HCT116 (cell line): ENCODE data around the gene SMIM45.

ENCODE experiments used
- ATAC-seq: fragments of 200-7000 bp; cut with Tn5 transposase; 2 replicates; pipeline ENCODE4 v1.9.1; 2020; ENCODE audit warnings: mild to moderate bottlenecking, moderate library complexity
- BruUV-seq: library from RNA; stranded (reverse); fragments of 400-500 nt; replicated peaks from 2 replicates; lab custom pipeline; 2021; lab: Mats Ljungman, UMichigan
- CTCF ChIA-PET: fragments of 300-600 bp; sonication (Branson Sonifier 250); formaldehyde crosslinking; loops from one replicate; lab custom pipeline; 2021; ENCODE audit warnings: antibody characterized with exemption; lab: Charles Lee
- POLR2A ChIA-PET: fragments of 300-600, 350-600 bp; sonication (Branson Sonifier 250); formaldehyde crosslinking; loops from one replicate; lab custom pipeline; 2021; ENCODE audit warnings: antibody characterized with exemption; lab: Charles Lee
- RAD21 ChIA-PET, 2 experiments: fragments of 300-600 bp; sonication (Branson Sonifier 250); formaldehyde crosslinking; loops; one replicate each; lab custom pipeline; 2023; ENCODE audit warnings: low total read pairs in 2 of 2; ENCODE audit not compliant: uncharacterized antibody in 2 of 2, unreplicated experiment in 2 of 2, low non-redundant PET in 1 of 2; lab: Charles Lee
- DNase-seq: peaks from one replicate; pipeline ENCODE4 v3.0.0-alpha.2; 2010; ENCODE audit warnings: low read depth, low spot score
- H2AFZ ChIP-seq: fragments of 200-600 bp; shearing (Covaris generic), sonication (generic); 2 replicates; pipeline ENCODE4 v1.6.1; 2017; ENCODE audit warnings: low read depth, mixed run types, mixed read lengths, antibody characterized with exemption, low read length; ENCODE audit not compliant: poor library complexity, severe bottlenecking
- H3K27ac ChIP-seq: 2 replicates; pipeline ENCODE4 v1.5.1; 2012; ENCODE audit warnings: low read depth, low read length
- H3K27me3 ChIP-seq: fragments of 200-600 bp; sonication (generic); 2 replicates; pipeline ENCODE4 v1.6.1; 2016; ENCODE audit warnings: mixed run types, low read length, mixed read lengths; ENCODE audit not compliant: insufficient read depth
- H3K36me3 ChIP-seq, 2 experiments: fragments of 200-500 bp in 1 of 2; fragments of 200-600 bp in 1 of 2; sonication (Bioruptor generic) in 1 of 2; sonication (generic) in 1 of 2; 2 replicates each; pipeline versions ENCODE4 v1.5.1 to v1.6.1; 2014 to 2016; ENCODE audit warnings: low read length in 2 of 2, inconsistent platforms in 1 of 2, mixed read lengths in 1 of 2, mixed run types in 1 of 2; ENCODE audit not compliant: insufficient read depth in 2 of 2, control insufficient read depth in 1 of 2
- H3K4me1 ChIP-seq, 2 experiments: fragments of 200-600 bp in 1 of 2; sonication (generic) in 1 of 2; 2 replicates each; pipeline versions ENCODE4 v1.5.1 to v1.6.1; 2012 to 2017; ENCODE audit warnings: low read length in 2 of 2, inconsistent platforms in 1 of 2, mild to moderate bottlenecking in 1 of 2, mixed read lengths in 1 of 2, mixed run types in 1 of 2, moderate library complexity in 1 of 2; ENCODE audit not compliant: insufficient read depth in 2 of 2, control insufficient read depth in 1 of 2
- H3K4me2 ChIP-seq: fragments of 200-600 bp; sonication (generic); 2 replicates; pipeline ENCODE4 v1.6.1; 2017; ENCODE audit warnings: mixed run types, low read length, mixed read lengths
- H3K4me3 ChIP-seq, 2 experiments: fragments of 200-600 bp in 1 of 2; sonication (generic) in 1 of 2; replicated peaks in 1 of 2; 2 replicates each; pipeline ENCODE4 v1.5.1; 2011 to 2016; ENCODE audit warnings: low read length in 2 of 2, control low read depth in 1 of 2, low read depth in 1 of 2, mild to moderate bottlenecking in 1 of 2, mixed read lengths in 1 of 2, mixed run types in 1 of 2
- H3K79me2 ChIP-seq: fragments of 200-600 bp; sonication (generic); 2 replicates; pipeline ENCODE4 v1.6.1; 2017; ENCODE audit warnings: mild to moderate bottlenecking, mixed run types, low read length, moderate library complexity, mixed read lengths; ENCODE audit not compliant: insufficient read depth
- H3K9ac ChIP-seq: fragments of 200-600 bp; sonication (generic); 2 replicates; pipeline ENCODE4 v1.6.1; 2016; ENCODE audit warnings: low read length, mixed read lengths
- H3K9me2 ChIP-seq: fragments of 200-600 bp; sonication (generic), shearing (Covaris generic); 2 replicates; pipeline ENCODE4 v1.6.1; 2017; ENCODE audit warnings: mixed run types, mild to moderate bottlenecking, moderate library complexity; ENCODE audit not compliant: insufficient read depth
- H3K9me3 ChIP-seq, 2 experiments: fragments of 200-500 bp in 1 of 2; fragments of 200-600 bp in 1 of 2; sonication (Bioruptor generic) in 1 of 2; sonication (generic) in 1 of 2; 2 replicates each; pipeline ENCODE4 v1.6.1; 2014 to 2017; ENCODE audit warnings: low read length in 2 of 2, mixed read lengths in 2 of 2, inconsistent platforms in 1 of 2, low read depth in 1 of 2, mild to moderate bottlenecking in 1 of 2, mixed run types in 1 of 2, moderate library complexity in 1 of 2; ENCODE audit not compliant: control insufficient read depth in 1 of 2, insufficient read depth in 1 of 2
- H4K20me1 ChIP-seq: fragments of 200-600 bp; sonication (generic), shearing (Covaris generic); 2 replicates; pipeline ENCODE4 v1.6.1; 2017; ENCODE audit warnings: mixed run types, mild to moderate bottlenecking, moderate library complexity; ENCODE audit not compliant: insufficient read depth
- ATF3 ChIP-seq: IDR thresholded peaks from 2 replicates; pipeline ENCODE4 v1.6.1; 2012
- CBX3 ChIP-seq: IDR thresholded peaks from 2 replicates; pipeline ENCODE4 v1.6.1; 2012; ENCODE audit warnings: low read depth
- CEBPB ChIP-seq: IDR thresholded peaks from 2 replicates; pipeline ENCODE4 v1.6.1; 2012; ENCODE audit warnings: low read depth
- CTCF ChIP-seq, 3 experiments: fragments of 200-600 bp in 1 of 3; sonication (generic) in 1 of 3; IDR thresholded peaks in 2 of 3; conservative IDR thresholded peaks in 1 of 3; 2 replicates each; pipeline ENCODE4 v1.5.1; 2012 to 2017; ENCODE audit warnings: low read depth in 2 of 3, low read length in 2 of 3, antibody characterized with exemption in 1 of 3, borderline replicate concordance in 1 of 3, control low read depth in 1 of 3, mild to moderate bottlenecking in 1 of 3, mixed read lengths in 1 of 3, mixed run types in 1 of 3, moderate library complexity in 1 of 3; ENCODE audit not compliant: insufficient read depth in 1 of 3
- EGR1 ChIP-seq: IDR thresholded peaks from 2 replicates; pipeline ENCODE4 v1.6.1; 2012; ENCODE audit warnings: low read depth
- EZH2 ChIP-seq: fragments of 200-600 bp; sonication (generic); IDR thresholded peaks from 2 replicates; pipeline ENCODE4 v1.6.1; 2017; ENCODE audit warnings: antibody characterized with exemption, mixed run types
- EZH2phosphoT487 ChIP-seq: fragments of 200-600 bp; IDR thresholded peaks from 2 replicates; pipeline ENCODE4 v1.6.1; 2018; ENCODE audit warnings: antibody characterized with exemption, borderline replicate concordance
- FOSL1 ChIP-seq: IDR thresholded peaks from 2 replicates; pipeline ENCODE4 v1.6.1; 2012; ENCODE audit warnings: low read depth
- JUND ChIP-seq: IDR thresholded peaks from 2 replicates; pipeline ENCODE4 v1.6.1; 2012
- MAX ChIP-seq: IDR thresholded peaks from 2 replicates; pipeline ENCODE4 v1.6.1; 2012
- POLR2AphosphoS5 ChIP-seq: IDR thresholded peaks from 2 replicates; pipeline ENCODE4 v1.6.1; 2011; ENCODE audit warnings: mild to moderate bottlenecking, low read depth, low read length, moderate library complexity
- RAD21 ChIP-seq: IDR thresholded peaks from 2 replicates; pipeline ENCODE4 v1.6.1; 2012; ENCODE audit warnings: low read depth, mild to moderate bottlenecking
- REST ChIP-seq: IDR thresholded peaks from 2 replicates; pipeline ENCODE4 v1.6.1; 2012; ENCODE audit warnings: low read depth
- SIN3A ChIP-seq: IDR thresholded peaks from 2 replicates; pipeline ENCODE4 v1.6.1; 2012; ENCODE audit warnings: low read depth
- SP1 ChIP-seq: IDR thresholded peaks from 2 replicates; pipeline ENCODE4 v1.6.1; 2012; ENCODE audit warnings: low read depth
- SRF ChIP-seq: IDR thresholded peaks from 2 replicates; pipeline ENCODE4 v1.6.1; 2012; ENCODE audit warnings: low read depth
- TCF7L2 ChIP-seq: IDR thresholded peaks from 2 replicates; pipeline ENCODE4 v1.7.0; 2011; ENCODE audit warnings: borderline replicate concordance, inconsistent platforms; ENCODE audit not compliant: insufficient read depth, insufficient read length; ENCODE audit errors: extremely low read depth
- ZFX ChIP-seq: fragments of 450-650 bp; IDR thresholded peaks from 2 replicates; pipeline ENCODE4 v1.6.1; 2017
- intact Hi-C: fragments of 100-400 bp; cut with micrococcal nuclease; formaldehyde crosslinking; loops from 2 replicates; pipeline ENCODE4 v1.10.0; 2022

Gene SMIM45

GRCh38 chr22:41947424-41948080 lies 4.4 kb upstream of the SMIM45 start:
- no peak for DNase-seq
- no peaks in the 10 kb centered on the region for H3K27me3 ChIP-seq
- ATAC-seq = no peak
- intact Hi-C loops = loop anchor here (5.0 kb wide), 1 partner anchor 165 kb away; no protein-coding TSS in a partner anchor
- peak overlapping the region; percentile 94 for H3K4me2 ChIP-seq
- TF ChIP-seq FOSL1 (no peak), EGR1 (no peak), SIN3A (no peak), EZH2 (no peak), REST (no peak), JUND (no peak), CBX3 (no peak), ZFX (no peak), SRF (no peak), CEBPB (no peak), ATF3 (no peak), POLR2AphosphoS5 (no peak), CTCF (IDR thresholded peaks at IDR 0.05 in 2 of 3, conservative IDR thresholded peaks at IDR 0.05 in 1 of 3; ENCODE audit: borderline replicate concordance in 1 of 3, insufficient read depth in 1 of 3, low read depth in 2 of 3, low read length in 2 of 3) (no peak), TCF7L2 (no peak), EZH2phosphoT487 (no peak), MAX (no peak), RAD21 (no peak), SP1 (no peak)
- no peaks in the 10 kb centered on the region for H3K9me2 ChIP-seq
- ChIA-PET CTCF (interaction anchor here (0.7 to 1.9 kb wide), 5 partner anchors 9 to 496 kb away, joined by 3 to 11 read pairs (median 4); no protein-coding TSS in a partner anchor), POLR2A (interaction anchor here (0.7 to 1.0 kb wide), 2 partner anchors 8 to 667 kb away, joined by 3 to 4 read pairs; partner anchors contain the start of gene POLDIP3), RAD21 (interaction anchor here in 1 of 2 experiments (0.7 kb wide), 2 partner anchors 251 to 496 kb away, joined by 3 read pairs; no protein-coding TSS in a partner anchor)
- H4K20me1 ChIP-seq = no peaks in the 10 kb centered on the region
- peaks cover 14 to 41% of the 10 kb centered on the region in 2 experiments for H3K4me1 ChIP-seq
- H3K79me2 ChIP-seq = peaks cover 40% of the 10 kb centered on the region
- peak overlapping the region; percentile 74 to 85 for H3K4me3 ChIP-seq
- H3K27ac ChIP-seq = peak overlapping the region; percentile 86
- peak overlapping the region; percentile 94 for H3K9ac ChIP-seq
- H3K36me3 ChIP-seq = peaks cover 22 to 25% of the 10 kb centered on the region in 2 experiments; a peak in 3 of 4 replicates
- peak overlapping the region; percentile 82 for H2AFZ ChIP-seq
- BruUV-seq = no TSS peak
- no peaks in the 10 kb centered on the region for H3K9me3 ChIP-seq
